ENCODE measurements around the gene FPR2. TPM values are rescaled to one million over a fixed set of nuclear protein-coding genes. Genes with fewer than 3 reads are reported as not detected.

The FPR2 gene
- total and polyA plus RNA-seq, 2 experiments from 2014 or later: not detected

DNA sequence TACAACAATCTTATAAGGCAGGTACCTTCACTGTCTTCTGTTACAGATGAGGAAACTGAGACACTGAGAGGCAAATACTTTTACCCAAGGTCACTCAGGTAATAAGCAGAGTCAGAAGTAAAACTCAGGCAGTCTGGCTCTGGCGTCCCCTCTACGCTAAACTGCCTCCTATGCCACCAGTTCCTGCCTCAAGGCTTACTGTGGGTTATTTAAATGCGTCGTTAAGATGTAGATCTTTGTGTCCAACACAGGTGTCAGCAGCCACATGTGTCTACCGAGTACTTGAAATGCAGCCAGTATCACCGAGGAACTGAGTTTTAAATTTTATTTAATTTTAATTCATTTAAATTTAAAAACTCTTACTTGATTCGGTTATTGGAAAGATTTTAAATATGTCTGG is 39.1 kb upstream of the FPR2 start:
- H3K36me3 ChIP-seq (ENCODE audit: insufficient read depth): no peaks in the 10 kb centered on the region
- TF ChIP-seq STAT1 (IDR thresholded peaks at IDR 0.05; ENCODE audit: unreplicated experiment) (no peak), CREB1 (CRISPR knock-in tag; IDR thresholded peaks at IDR 0.05; ENCODE audit: low read depth) (no peak), POLR2AphosphoS5 (IDR thresholded peaks at IDR 0.05; ENCODE audit: low read depth) (no peak), EZH2 (IDR thresholded peaks at IDR 0.05; ENCODE audit: low read depth, unreplicated experiment) (no peak)
- DNase-seq (ENCODE audit: low spot score): no peak
- Mint-ChIP-seq H3K27me3 (ENCODE audit: insufficient read depth, low read depth, poor library complexity) (peaks cover 38% of the 10 kb centered on the region), H3K9me3 (peaks cover 4% of the 10 kb centered on the region; the same call in 2 of the 3 replicates), H3K4me3 (no peak overlapping the region), H3K4me1 (peaks cover 18% of the 10 kb centered on the region), H3K27ac (no peak overlapping the region), H3K36me3 (ENCODE audit: low read depth) (peaks cover 3% of the 10 kb centered on the region; the same call in 1 of the 3 replicates)
- peaks cover 6% of the 10 kb centered on the region; the same call in 1 of the 2 replicates for H3K4me1 ChIP-seq (ENCODE audit: insufficient read depth)
- H2AFZ ChIP-seq: no peak overlapping the region
- H3K27me3 ChIP-seq (ENCODE audit: insufficient read depth): peaks cover 49% of the 10 kb centered on the region
- H3K79me2 ChIP-seq (replicated peaks; ENCODE audit: insufficient read depth): no peaks in the 10 kb centered on the region
- no peak overlapping the region for H3K4me3 ChIP-seq
- H3K4me2 ChIP-seq: no peak overlapping the region
- no peaks in the 10 kb centered on the region for H3F3A ChIP-seq (replicated peaks; ENCODE audit: low read depth)
- H4K20me1 ChIP-seq (replicated peaks; ENCODE audit: insufficient read depth): no peaks in the 10 kb centered on the region
- no peak overlapping the region for H3K27ac ChIP-seq (ENCODE audit: low read depth)
- no peak for ATAC-seq
- H3K9me2 ChIP-seq (ENCODE audit: insufficient read depth): no peaks in the 10 kb centered on the region

DNA sequence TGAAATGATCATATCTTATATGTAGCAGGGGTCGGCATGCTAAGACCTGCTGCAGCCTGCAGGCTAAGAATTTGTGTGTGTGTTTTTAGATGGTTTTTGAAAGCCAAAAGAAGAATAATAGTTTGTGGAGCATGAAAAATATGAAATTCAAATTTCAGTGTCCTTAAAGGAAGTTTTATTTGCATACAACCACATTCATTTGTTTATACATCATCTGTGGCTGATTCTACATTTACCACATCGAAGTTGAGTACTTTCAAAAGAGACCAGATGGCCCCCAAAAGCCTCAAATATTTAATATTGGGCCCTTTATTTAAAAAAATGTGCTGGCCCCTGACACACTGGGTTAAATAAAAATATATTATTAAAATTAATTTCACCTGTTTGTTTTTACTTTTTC is 38.5 kb upstream of the FPR2 start:
- Histone ChIP-seq H2AFZ (no peak overlapping the region), H3F3A (replicated peaks; ENCODE audit: low read depth) (no peaks in the 10 kb centered on the region), H3K79me2 (replicated peaks; ENCODE audit: insufficient read depth) (no peaks in the 10 kb centered on the region), H3K4me2 (no peak overlapping the region), H3K27ac (ENCODE audit: low read depth) (no peak overlapping the region), H4K20me1 (replicated peaks; ENCODE audit: insufficient read depth) (no peaks in the 10 kb centered on the region), H3K36me3 (ENCODE audit: insufficient read depth) (no peaks in the 10 kb centered on the region), H3K9me2 (ENCODE audit: insufficient read depth) (no peaks in the 10 kb centered on the region), H3K4me3 (no peak overlapping the region), H3K4me1 (ENCODE audit: insufficient read depth) (peaks cover 6% of the 10 kb centered on the region; the same call in 1 of the 2 replicates), H3K27me3 (ENCODE audit: insufficient read depth) (peaks cover 43% of the 10 kb centered on the region)
- peaks cover 22% of the 10 kb centered on the region for H3K4me1 Mint-ChIP-seq
- H3K4me3 Mint-ChIP-seq: no peak overlapping the region
- no peak for TF ChIP-seq CREB1 (CRISPR knock-in tag; IDR thresholded peaks at IDR 0.05; ENCODE audit: low read depth)
- TF ChIP-seq, protein P1, sequence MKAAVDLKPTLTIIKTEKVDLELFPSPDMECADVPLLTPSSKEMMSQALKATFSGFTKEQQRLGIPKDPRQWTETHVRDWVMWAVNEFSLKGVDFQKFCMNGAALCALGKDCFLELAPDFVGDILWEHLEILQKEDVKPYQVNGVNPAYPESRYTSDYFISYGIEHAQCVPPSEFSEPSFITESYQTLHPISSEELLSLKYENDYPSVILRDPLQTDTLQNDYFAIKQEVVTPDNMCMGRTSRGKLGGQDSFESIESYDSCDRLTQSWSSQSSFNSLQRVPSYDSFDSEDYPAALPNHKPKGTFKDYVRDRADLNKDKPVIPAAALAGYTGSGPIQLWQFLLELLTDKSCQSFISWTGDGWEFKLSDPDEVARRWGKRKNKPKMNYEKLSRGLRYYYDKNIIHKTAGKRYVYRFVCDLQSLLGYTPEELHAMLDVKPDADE (IDR thresholded peaks at IDR 0.05): no peak
- no peak for TF ChIP-seq STAT1 (IDR thresholded peaks at IDR 0.05; ENCODE audit: unreplicated experiment)
- TF ChIP-seq EZH2 (IDR thresholded peaks at IDR 0.05; ENCODE audit: low read depth, unreplicated experiment): no peak
- no peak for TF ChIP-seq ZNF114 (CRISPR knock-in tag; IDR thresholded peaks at IDR 0.05)
- TF ChIP-seq, protein P2, sequence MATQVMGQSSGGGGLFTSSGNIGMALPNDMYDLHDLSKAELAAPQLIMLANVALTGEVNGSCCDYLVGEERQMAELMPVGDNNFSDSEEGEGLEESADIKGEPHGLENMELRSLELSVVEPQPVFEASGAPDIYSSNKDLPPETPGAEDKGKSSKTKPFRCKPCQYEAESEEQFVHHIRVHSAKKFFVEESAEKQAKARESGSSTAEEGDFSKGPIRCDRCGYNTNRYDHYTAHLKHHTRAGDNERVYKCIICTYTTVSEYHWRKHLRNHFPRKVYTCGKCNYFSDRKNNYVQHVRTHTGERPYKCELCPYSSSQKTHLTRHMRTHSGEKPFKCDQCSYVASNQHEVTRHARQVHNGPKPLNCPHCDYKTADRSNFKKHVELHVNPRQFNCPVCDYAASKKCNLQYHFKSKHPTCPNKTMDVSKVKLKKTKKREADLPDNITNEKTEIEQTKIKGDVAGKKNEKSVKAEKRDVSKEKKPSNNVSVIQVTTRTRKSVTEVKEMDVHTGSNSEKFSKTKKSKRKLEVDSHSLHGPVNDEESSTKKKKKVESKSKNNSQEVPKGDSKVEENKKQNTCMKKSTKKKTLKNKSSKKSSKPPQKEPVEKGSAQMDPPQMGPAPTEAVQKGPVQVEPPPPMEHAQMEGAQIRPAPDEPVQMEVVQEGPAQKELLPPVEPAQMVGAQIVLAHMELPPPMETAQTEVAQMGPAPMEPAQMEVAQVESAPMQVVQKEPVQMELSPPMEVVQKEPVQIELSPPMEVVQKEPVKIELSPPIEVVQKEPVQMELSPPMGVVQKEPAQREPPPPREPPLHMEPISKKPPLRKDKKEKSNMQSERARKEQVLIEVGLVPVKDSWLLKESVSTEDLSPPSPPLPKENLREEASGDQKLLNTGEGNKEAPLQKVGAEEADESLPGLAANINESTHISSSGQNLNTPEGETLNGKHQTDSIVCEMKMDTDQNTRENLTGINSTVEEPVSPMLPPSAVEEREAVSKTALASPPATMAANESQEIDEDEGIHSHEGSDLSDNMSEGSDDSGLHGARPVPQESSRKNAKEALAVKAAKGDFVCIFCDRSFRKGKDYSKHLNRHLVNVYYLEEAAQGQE (IDR thresholded peaks at IDR 0.05; ENCODE audit: unreplicated experiment): no peak
- peaks cover 3% of the 10 kb centered on the region; the same call in 1 of the 3 replicates for H3K36me3 Mint-ChIP-seq (ENCODE audit: low read depth)
- H3K9me3 Mint-ChIP-seq: peaks cover 4% of the 10 kb centered on the region; the same call in 2 of the 3 replicates
- H3K27me3 Mint-ChIP-seq (ENCODE audit: insufficient read depth, low read depth, poor library complexity): peaks cover 39% of the 10 kb centered on the region
- no peak overlapping the region for H3K27ac Mint-ChIP-seq
- DNase-seq (ENCODE audit: low spot score) (no peak), ATAC-seq (no peak)
